ENCODE results near the gene BMERB1. TPM values are rescaled to one million over a fixed set of nuclear protein-coding genes. Genes with fewer than 3 reads are reported as not detected.
A peak's percentile ranks its signal among the peaks of the same experiment; 100 is the strongest.
"Not testable (repeated sequence)": the region's sequence is repeated elsewhere in the genome, so short reads cannot be mapped to it uniquely, and the experiment has no call there.

Gene BMERB1
- polyA plus RNA-seq, 4 donors, result 0.89 to 20.9 (median 4.7) TPM

DNA sequence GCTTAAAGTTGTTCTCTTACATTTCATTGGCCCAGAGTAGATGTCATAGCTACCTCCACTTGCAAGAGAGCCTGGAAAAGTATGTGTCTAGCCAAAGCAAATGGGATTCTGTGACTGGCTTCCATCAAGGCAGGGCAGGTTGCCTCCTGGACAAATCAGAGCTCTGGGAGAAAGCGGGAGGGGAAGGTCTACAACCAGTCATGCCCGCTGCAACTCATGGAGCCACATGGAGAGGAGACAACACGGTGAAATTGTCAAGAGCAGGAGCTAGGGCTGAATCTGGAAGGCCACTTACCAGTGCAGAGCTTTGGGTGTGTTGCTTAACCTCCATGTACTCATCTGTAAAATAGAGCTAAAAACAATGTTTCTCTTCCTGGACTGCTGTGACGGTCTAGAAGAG lies 124.8 kb downstream of the BMERB1 start:
- no peaks in the 10 kb centered on the region for H3K4me1 ChIP-seq (ENCODE audit: control insufficient read depth in 3 of 3, insufficient read depth in 2 of 3, low read depth in 1 of 3, low read length in 2 of 3)
- WGBS, 3 donors, result 88 to 93% (median 93%) methylated on average over 4 of the region's 4 CpGs
- FAIRE-seq (no peak), DNase-seq (no peak)
- no peaks in the 10 kb centered on the region for H3K9me3 ChIP-seq (ENCODE audit: control insufficient read depth in 2 of 2, insufficient read depth in 1 of 2, low read depth in 1 of 2, low read length in 1 of 2)
- H3K27ac ChIP-seq (ENCODE audit: low read depth in 1 of 3, low read length in 2 of 3), result no peak overlapping the region
- no peak overlapping the region for H3K4me3 ChIP-seq (ENCODE audit: low read depth in 1 of 3, low read length in 3 of 3)
- no peaks in the 10 kb centered on the region for H3K27me3 ChIP-seq (ENCODE audit: control insufficient read depth in 3 of 3, insufficient read depth in 3 of 3, low read length in 3 of 3)
- no peaks in the 10 kb centered on the region for H3K36me3 ChIP-seq (ENCODE audit: control insufficient read depth in 3 of 3, insufficient read depth in 2 of 3, low read depth in 1 of 3, low read length in 3 of 3)

DNA sequence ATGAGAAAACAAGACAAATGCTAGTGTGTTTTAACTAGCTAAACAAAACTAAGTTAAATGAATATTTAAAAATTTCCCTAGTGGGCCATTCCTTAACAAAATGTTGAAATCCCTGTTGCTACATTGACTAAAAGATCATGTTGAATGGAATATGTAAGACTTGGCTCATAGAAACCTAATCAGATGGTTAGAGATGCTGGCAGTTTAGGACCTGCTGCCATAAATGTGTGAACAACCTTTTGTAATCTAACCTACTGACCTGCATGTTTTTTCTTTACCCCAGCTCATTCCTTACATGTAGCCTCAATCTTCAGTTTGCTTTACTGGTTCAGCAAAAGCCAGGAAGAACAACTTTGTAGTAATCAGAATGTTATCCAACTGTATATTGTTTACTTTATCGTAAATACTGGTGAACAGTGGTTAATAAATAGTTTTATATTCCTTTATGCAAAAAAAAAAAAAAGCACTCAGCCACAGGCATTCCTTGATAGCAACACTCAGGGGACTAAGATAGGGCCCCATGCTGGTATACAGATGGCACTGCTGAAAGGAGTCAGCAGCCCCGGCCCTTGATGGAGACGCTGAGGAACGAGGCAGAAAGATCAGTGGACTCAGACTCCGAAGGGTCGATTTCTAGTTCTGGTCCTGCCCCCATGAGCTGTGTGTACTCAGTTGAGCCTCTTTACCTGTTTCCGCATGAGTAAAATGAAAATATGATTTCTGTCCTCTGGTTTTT lies 130.4 kb downstream of the BMERB1 start:
- Histone ChIP-seq H3K27me3 (ENCODE audit: control insufficient read depth in 3 of 3, insufficient read depth in 3 of 3, low read length in 3 of 3) (no peaks in the 10 kb centered on the region), H3K4me1 (ENCODE audit: control insufficient read depth in 3 of 3, insufficient read depth in 2 of 3, low read depth in 1 of 3, low read length in 2 of 3) (no peaks in the 10 kb centered on the region), H3K36me3 (ENCODE audit: control insufficient read depth in 3 of 3, insufficient read depth in 2 of 3, low read depth in 1 of 3, low read length in 3 of 3) (no peaks in the 10 kb centered on the region), H3K9me3 (ENCODE audit: control insufficient read depth in 2 of 2, insufficient read depth in 1 of 2, low read depth in 1 of 2, low read length in 1 of 2) (no peaks in the 10 kb centered on the region), H3K4me3 (ENCODE audit: low read depth in 1 of 3, low read length in 3 of 3) (no peak overlapping the region), H3K27ac (ENCODE audit: low read depth in 1 of 3, low read length in 2 of 3) (no peak overlapping the region)
- WGBS, 3 donors, result 78 to 84% (median 82%) methylated on average over 7 of the region's 7 CpGs
- DNase-seq (no peak), FAIRE-seq (no peak)

GRCh38 chr16:15566095-15566494 lies 131.7 kb downstream of the BMERB1 start:
- Histone ChIP-seq H3K4me3 (ENCODE audit: low read depth in 1 of 3, low read length in 3 of 3) (no peak overlapping the region), H3K36me3 (ENCODE audit: control insufficient read depth in 3 of 3, insufficient read depth in 2 of 3, low read depth in 1 of 3, low read length in 3 of 3) (no peaks in the 10 kb centered on the region), H3K27ac (ENCODE audit: low read depth in 1 of 3, low read length in 2 of 3) (no peak overlapping the region), H3K4me1 (ENCODE audit: control insufficient read depth in 3 of 3, insufficient read depth in 2 of 3, low read depth in 1 of 3, low read length in 2 of 3) (no peaks in the 10 kb centered on the region), H3K27me3 (ENCODE audit: control insufficient read depth in 3 of 3, insufficient read depth in 3 of 3, low read length in 3 of 3) (no peaks in the 10 kb centered on the region), H3K9me3 (ENCODE audit: control insufficient read depth in 2 of 2, insufficient read depth in 1 of 2, low read depth in 1 of 2, low read length in 1 of 2) (no peaks in the 10 kb centered on the region)
- DNase-seq, result no peak
- no peak for FAIRE-seq
- WGBS, 3 donors, result 94 to 99% (median 95%) methylated on average over 2 of the region's 2 CpGs

DNA sequence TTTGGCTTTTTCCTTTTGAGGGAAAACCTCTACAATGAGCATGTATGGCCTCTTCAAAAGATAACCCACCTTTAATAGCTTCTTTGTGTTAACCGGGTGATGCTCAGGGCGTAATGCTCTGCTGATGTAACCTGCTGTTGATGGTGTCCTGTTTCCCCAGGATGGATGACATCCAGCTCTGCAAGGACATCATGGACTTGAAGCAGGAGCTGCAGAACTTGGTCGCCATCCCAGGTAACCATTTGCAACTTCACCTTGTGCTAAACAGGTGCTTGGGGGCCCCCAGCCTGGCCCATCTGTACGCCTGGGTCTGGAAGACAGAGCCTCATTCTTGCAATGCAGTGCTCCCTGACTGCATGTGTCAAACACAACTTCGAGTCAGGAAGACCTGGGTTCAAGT lies 133.4 kb downstream of the BMERB1 start:
- H3K27me3 ChIP-seq (ENCODE audit: control insufficient read depth in 3 of 3, insufficient read depth in 3 of 3, low read length in 3 of 3), result no peaks in the 10 kb centered on the region
- no peak for DNase-seq
- 88 to 97% (median 96%) methylated on average over 5 of the region's 5 CpGs for WGBS, 3 donors
- FAIRE-seq, result no peak
- H3K27ac ChIP-seq (ENCODE audit: low read depth in 1 of 3, low read length in 2 of 3), result no peak overlapping the region
- no peak overlapping the region for H3K4me3 ChIP-seq (ENCODE audit: low read depth in 1 of 3, low read length in 3 of 3)
- H3K9me3 ChIP-seq (ENCODE audit: control insufficient read depth in 2 of 2, insufficient read depth in 1 of 2, low read depth in 1 of 2, low read length in 1 of 2), result no peaks in the 10 kb centered on the region
- H3K4me1 ChIP-seq (ENCODE audit: control insufficient read depth in 3 of 3, insufficient read depth in 2 of 3, low read depth in 1 of 3, low read length in 2 of 3), result peaks cover 0 to 5% (median 0%) of the 10 kb centered on the region in 3 donors
- H3K36me3 ChIP-seq (ENCODE audit: control insufficient read depth in 3 of 3, insufficient read depth in 2 of 3, low read depth in 1 of 3, low read length in 3 of 3), result no peaks in the 10 kb centered on the region

- not testable (repeated sequence) for FAIRE-seq; H3K4me1 ChIP-seq (ENCODE audit: control insufficient read depth in 3 of 3, insufficient read depth in 2 of 3, low read depth in 1 of 3, low read length in 2 of 3); H3K36me3 ChIP-seq (ENCODE audit: control insufficient read depth in 3 of 3, insufficient read depth in 2 of 3, low read depth in 1 of 3, low read length in 3 of 3); H3K27me3 ChIP-seq (ENCODE audit: control insufficient read depth in 3 of 3, insufficient read depth in 3 of 3, low read length in 3 of 3); H3K4me3 ChIP-seq (ENCODE audit: low read depth in 1 of 3, low read length in 3 of 3); DNase-seq; H3K27ac ChIP-seq (ENCODE audit: low read depth in 1 of 3, low read length in 2 of 3); H3K9me3 ChIP-seq (ENCODE audit: control insufficient read depth in 2 of 2, insufficient read depth in 1 of 2, low read depth in 1 of 2, low read length in 1 of 2)
- 60 to 83% (median 70%) methylated on average over 4 of the region's 4 CpGs for WGBS, 3 donors
Observed at GRCh38 chr16:15570666-15571065, 136.3 kb downstream of the BMERB1 start.

DNA sequence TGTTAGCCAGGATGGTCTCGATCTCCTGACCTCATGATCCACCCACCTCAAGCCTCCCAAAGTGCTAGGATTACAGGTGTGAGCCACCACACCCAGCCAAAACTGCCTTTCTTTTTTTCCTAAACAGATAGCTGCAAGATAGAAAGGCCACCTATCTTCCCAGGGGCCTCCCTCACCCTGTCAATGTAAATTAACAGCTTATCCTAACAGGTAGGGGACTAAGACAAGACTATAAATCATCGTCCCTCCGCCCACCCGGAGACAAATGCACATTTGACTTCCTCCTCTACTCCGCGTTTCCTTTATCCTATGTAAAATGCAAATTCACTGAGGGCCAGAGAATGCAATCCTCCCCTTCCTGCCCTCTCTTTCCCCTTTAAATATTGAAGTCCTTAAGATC lies 137.2 kb downstream of the BMERB1 start:
- WGBS, 3 donors, result 56 to 61% (median 56%) methylated on average over 6 of the region's 6 CpGs
- DNase-seq (no peak), FAIRE-seq (no peak)
- Histone ChIP-seq H3K27ac (ENCODE audit: low read depth in 1 of 3, low read length in 2 of 3) (no peak overlapping the region), H3K4me1 (ENCODE audit: control insufficient read depth in 3 of 3, insufficient read depth in 2 of 3, low read depth in 1 of 3, low read length in 2 of 3) (peaks cover 0 to 9% (median 0%) of the 10 kb centered on the region in 3 donors), H3K36me3 (ENCODE audit: control insufficient read depth in 3 of 3, insufficient read depth in 2 of 3, low read depth in 1 of 3, low read length in 3 of 3) (no peaks in the 10 kb centered on the region), H3K27me3 (ENCODE audit: control insufficient read depth in 3 of 3, insufficient read depth in 3 of 3, low read length in 3 of 3) (no peaks in the 10 kb centered on the region), H3K4me3 (ENCODE audit: low read depth in 1 of 3, low read length in 3 of 3) (no peak overlapping the region), H3K9me3 (ENCODE audit: control insufficient read depth in 2 of 2, insufficient read depth in 1 of 2, low read depth in 1 of 2, low read length in 1 of 2) (no peaks in the 10 kb centered on the region)

- peak overlapping the region in 1 of 3 donors; percentile 14 for H3K27ac ChIP-seq (ENCODE audit: low read depth in 1 of 3, low read length in 2 of 3)
- H3K4me3 ChIP-seq (ENCODE audit: low read depth in 1 of 3, low read length in 3 of 3), result no peak overlapping the region
- FAIRE-seq, result no peak
Observed at GRCh38 chr16:15572329-15573001, 138.1 kb downstream of the BMERB1 start.

GRCh38 chr16:15573274-15573895 lies 139.0 kb downstream of the BMERB1 start:
- WGBS, 3 donors, result 57 to 76% (median 69%) methylated on average over 7 of the region's 7 CpGs
- no peak for FAIRE-seq
- peak overlapping the region in 2 of 3 donors; percentile 0 to 1 for H3K27ac ChIP-seq (ENCODE audit: low read depth in 1 of 3, low read length in 2 of 3)
- peaks cover 0 to 12% of the 10 kb centered on the region in 2 donors for H3K9me3 ChIP-seq (ENCODE audit: control insufficient read depth in 2 of 2, insufficient read depth in 1 of 2, low read depth in 1 of 2, low read length in 1 of 2)
- H3K27me3 ChIP-seq (ENCODE audit: control insufficient read depth in 3 of 3, insufficient read depth in 3 of 3, low read length in 3 of 3), result no peaks in the 10 kb centered on the region
- peaks cover 0 to 12% (median 0%) of the 10 kb centered on the region in 3 donors for H3K4me1 ChIP-seq (ENCODE audit: control insufficient read depth in 3 of 3, insufficient read depth in 2 of 3, low read depth in 1 of 3, low read length in 2 of 3)
- no peaks in the 10 kb centered on the region for H3K36me3 ChIP-seq (ENCODE audit: control insufficient read depth in 3 of 3, insufficient read depth in 2 of 3, low read depth in 1 of 3, low read length in 3 of 3)
- DNase-seq, result no peak
- no peak overlapping the region for H3K4me3 ChIP-seq (ENCODE audit: low read depth in 1 of 3, low read length in 3 of 3)

More at GRCh38 chr16:15572329-15573001, 138.1 kb downstream of the BMERB1 start:
- peak; percentile 25 to 87 for DNase-seq
- no peaks in the 10 kb centered on the region for H3K27me3 ChIP-seq (ENCODE audit: control insufficient read depth in 3 of 3, insufficient read depth in 3 of 3, low read length in 3 of 3)
- H3K36me3 ChIP-seq (ENCODE audit: control insufficient read depth in 3 of 3, insufficient read depth in 2 of 3, low read depth in 1 of 3, low read length in 3 of 3), result no peaks in the 10 kb centered on the region
- WGBS, 3 donors, result 9 to 37% (median 20%) methylated on average over 9 of the region's 9 CpGs
- peaks cover 0 to 7% of the 10 kb centered on the region in 2 donors for H3K9me3 ChIP-seq (ENCODE audit: control insufficient read depth in 2 of 2, insufficient read depth in 1 of 2, low read depth in 1 of 2, low read length in 1 of 2)
- peaks cover 0 to 9% (median 0%) of the 10 kb centered on the region in 3 donors for H3K4me1 ChIP-seq (ENCODE audit: control insufficient read depth in 3 of 3, insufficient read depth in 2 of 3, low read depth in 1 of 3, low read length in 2 of 3)

Measured in small intestine (tissue), 7 donors.